Astrocyte (in vitro differentiated cells and primary cell): ENCODE measurements around the gene REL. TPM values are rescaled to one million over a fixed set of nuclear protein-coding genes. Genes with fewer than 3 reads are reported as not detected.

ENCODE experiments used
- DNase-seq: peaks from one replicate; pipeline ENCODE4 v3.0.0-alpha.2; 2010; ENCODE audit warnings: low read depth
- FAIRE-seq: peaks from 2 replicates; lab custom pipeline; 2011; peaks lifted over from hg19 to GRCh38; lab: Jason Lieb, UNC
- H2AFZ ChIP-seq: 2 replicates; pipeline ENCODE4 v1.6.0; 2012; ENCODE audit warnings: low read depth, low read length, inconsistent platforms
- H3K27ac ChIP-seq: 2 replicates; pipeline ENCODE4 v1.5.1; 2011; ENCODE audit warnings: low read depth, low read length, inconsistent platforms
- H3K27me3 ChIP-seq: 2 replicates; pipeline ENCODE4 v1.6.0; 2011; ENCODE audit warnings: low read length, inconsistent platforms; ENCODE audit not compliant: insufficient read depth
- H3K36me3 ChIP-seq: 2 replicates; pipeline ENCODE4 v1.5.1; 2011; ENCODE audit warnings: low read length, inconsistent platforms; ENCODE audit not compliant: insufficient read depth
- H3K4me1 ChIP-seq: 2 replicates; pipeline ENCODE4 v1.5.1; 2011; ENCODE audit warnings: low read length, inconsistent platforms; ENCODE audit not compliant: insufficient read depth
- H3K4me2 ChIP-seq: 2 replicates; pipeline ENCODE4 v1.6.0; 2012; ENCODE audit warnings: low read length, inconsistent platforms
- H3K4me3 ChIP-seq: 2 replicates; pipeline ENCODE4 v1.5.1; 2011; ENCODE audit warnings: low read depth, mild to moderate bottlenecking, low read length, inconsistent platforms; ENCODE audit not compliant: insufficient read depth
- H3K79me2 ChIP-seq: 2 replicates; pipeline ENCODE4 v1.6.0; 2012; ENCODE audit warnings: mild to moderate bottlenecking, low read length, inconsistent platforms; ENCODE audit not compliant: insufficient read depth
- H3K9ac ChIP-seq: 2 replicates; pipeline ENCODE4 v1.6.0; 2012; ENCODE audit warnings: mild to moderate bottlenecking, low read length, inconsistent platforms
- H3K9me3 ChIP-seq: 2 replicates; pipeline ENCODE4 v1.5.1; 2012; ENCODE audit warnings: low read depth, mild to moderate bottlenecking, low read length, inconsistent platforms; ENCODE audit not compliant: insufficient read depth
- H4K20me1 ChIP-seq: 2 replicates; pipeline ENCODE4 v1.6.0; 2012; ENCODE audit warnings: low read length, inconsistent platforms; ENCODE audit not compliant: insufficient read depth
- H3K27ac Mint-ChIP-seq: one replicate; pipeline ENCODE4 v1.8.0; 2021; ENCODE audit warnings: mild to moderate bottlenecking, mixed read lengths; ENCODE audit not compliant: unreplicated experiment
- H3K27me3 Mint-ChIP-seq: one replicate; pipeline ENCODE4 v1.8.0; 2021; ENCODE audit warnings: low read depth, mixed read lengths; ENCODE audit not compliant: unreplicated experiment
- H3K36me3 Mint-ChIP-seq: one replicate; pipeline ENCODE4 v1.8.0; 2021; ENCODE audit warnings: low read depth, mixed read lengths; ENCODE audit not compliant: unreplicated experiment
- H3K4me1 Mint-ChIP-seq: one replicate; pipeline ENCODE4 v1.8.0; 2021; ENCODE audit warnings: low read depth, mixed read lengths; ENCODE audit not compliant: unreplicated experiment
- H3K4me3 Mint-ChIP-seq: one replicate; pipeline ENCODE4 v1.8.0; 2021; ENCODE audit warnings: mild to moderate bottlenecking, moderate library complexity, mixed read lengths; ENCODE audit not compliant: unreplicated experiment
- H3K9me3 Mint-ChIP-seq: one replicate; pipeline ENCODE4 v1.8.0; 2021; ENCODE audit warnings: mild to moderate bottlenecking, mixed read lengths; ENCODE audit not compliant: unreplicated experiment
- EZH2 ChIP-seq: IDR thresholded peaks from 2 replicates; pipeline ENCODE4 v1.6.1; 2012; ENCODE audit warnings: mild to moderate bottlenecking, low read length, inconsistent platforms; ENCODE audit not compliant: insufficient read depth
- total RNA-seq: library from RNA; stranded (reverse); gene quantifications from 2 replicates; pipeline ENCODE4 v1.2.1, GENCODE V29; 2021
- TF ChIP-seq, protein P1 (sequence below): IDR thresholded peaks from 2 replicates; pipeline ENCODE4 v1.5.1; 2011; ENCODE audit warnings: low read depth, mild to moderate bottlenecking, inconsistent platforms, low read length, moderate library complexity; ENCODE audit not compliant: insufficient read depth

The REL gene
- total RNA-seq, 1 donor from 2014 or later = 6.5 TPM

DNA sequence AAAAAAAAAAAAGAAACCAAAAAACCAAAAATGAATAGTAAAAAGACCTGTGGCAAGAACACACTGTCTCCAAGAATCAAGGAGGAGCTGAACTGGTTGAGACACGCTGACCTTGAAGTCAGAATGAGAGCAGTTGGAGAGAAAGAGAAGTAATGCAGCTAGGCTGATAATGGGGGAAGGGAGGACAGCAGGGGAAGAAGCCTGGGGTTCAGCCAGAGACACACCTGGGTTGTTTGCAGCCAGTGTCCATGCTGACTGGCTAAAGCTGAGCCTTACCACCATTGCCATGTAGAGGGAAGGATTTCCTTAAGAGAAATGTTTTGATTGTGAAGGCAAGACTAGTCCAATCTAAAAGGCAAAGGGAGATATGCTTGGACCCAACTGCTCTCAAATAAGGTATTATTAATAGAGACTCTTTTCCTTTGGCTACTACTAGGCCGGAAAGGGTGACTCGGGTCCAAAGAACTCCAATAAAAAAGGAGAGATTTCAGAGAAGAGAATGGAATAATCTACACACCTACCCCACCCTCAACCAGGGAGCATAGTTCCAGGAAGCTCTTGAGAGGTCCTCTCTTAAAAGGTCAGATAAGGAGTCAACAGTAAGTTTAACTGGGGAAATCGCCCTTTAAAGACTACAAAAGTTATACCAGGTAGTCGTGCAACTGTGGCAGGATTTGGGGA, 25.2 kb upstream of the REL start:
- H3K4me3 Mint-ChIP-seq = no peak overlapping the region
- Histone ChIP-seq H3K27ac (no peak overlapping the region), H3K79me2 (no peaks in the 10 kb centered on the region), H3K9ac (no peak overlapping the region), H3K4me3 (no peak overlapping the region), H3K9me3 (no peaks in the 10 kb centered on the region), H3K36me3 (no peaks in the 10 kb centered on the region), H3K27me3 (no peaks in the 10 kb centered on the region), H2AFZ (no peak overlapping the region), H4K20me1 (no peaks in the 10 kb centered on the region), H3K4me1 (no peaks in the 10 kb centered on the region), H3K4me2 (no peak overlapping the region)
- no peak overlapping the region for H3K27ac Mint-ChIP-seq
- H3K9me3 Mint-ChIP-seq = peaks cover 2% of the 10 kb centered on the region
- no peak for FAIRE-seq
- H3K27me3 Mint-ChIP-seq = peaks cover 6% of the 10 kb centered on the region
- H3K4me1 Mint-ChIP-seq = no peaks in the 10 kb centered on the region
- no peak for TF ChIP-seq EZH2
- TF ChIP-seq, protein P1, sequence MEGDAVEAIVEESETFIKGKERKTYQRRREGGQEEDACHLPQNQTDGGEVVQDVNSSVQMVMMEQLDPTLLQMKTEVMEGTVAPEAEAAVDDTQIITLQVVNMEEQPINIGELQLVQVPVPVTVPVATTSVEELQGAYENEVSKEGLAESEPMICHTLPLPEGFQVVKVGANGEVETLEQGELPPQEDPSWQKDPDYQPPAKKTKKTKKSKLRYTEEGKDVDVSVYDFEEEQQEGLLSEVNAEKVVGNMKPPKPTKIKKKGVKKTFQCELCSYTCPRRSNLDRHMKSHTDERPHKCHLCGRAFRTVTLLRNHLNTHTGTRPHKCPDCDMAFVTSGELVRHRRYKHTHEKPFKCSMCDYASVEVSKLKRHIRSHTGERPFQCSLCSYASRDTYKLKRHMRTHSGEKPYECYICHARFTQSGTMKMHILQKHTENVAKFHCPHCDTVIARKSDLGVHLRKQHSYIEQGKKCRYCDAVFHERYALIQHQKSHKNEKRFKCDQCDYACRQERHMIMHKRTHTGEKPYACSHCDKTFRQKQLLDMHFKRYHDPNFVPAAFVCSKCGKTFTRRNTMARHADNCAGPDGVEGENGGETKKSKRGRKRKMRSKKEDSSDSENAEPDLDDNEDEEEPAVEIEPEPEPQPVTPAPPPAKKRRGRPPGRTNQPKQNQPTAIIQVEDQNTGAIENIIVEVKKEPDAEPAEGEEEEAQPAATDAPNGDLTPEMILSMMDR = no peak
- H3K36me3 Mint-ChIP-seq = no peaks in the 10 kb centered on the region
- DNase-seq = no peak

DNA sequence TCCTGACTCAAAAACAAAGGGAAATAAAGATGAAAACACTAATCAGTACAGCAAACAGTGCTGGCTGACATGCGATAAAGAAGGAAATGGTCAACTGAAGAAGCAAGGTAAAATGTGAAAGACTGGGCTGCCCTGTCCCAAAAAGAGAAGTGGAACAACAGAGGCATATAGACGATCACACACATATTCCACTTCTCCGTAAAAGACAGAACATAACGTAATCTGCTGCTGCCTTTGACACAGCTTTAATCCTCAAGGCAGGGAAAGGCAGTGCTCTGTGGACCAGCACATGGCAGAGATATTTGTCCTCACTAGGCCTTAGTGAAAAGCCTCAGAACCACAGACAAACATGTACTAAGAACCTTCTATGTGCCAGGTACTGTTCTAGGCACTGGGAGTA, 24.3 kb upstream of the REL start:
- no peak overlapping the region for H3K4me3 ChIP-seq
- no peaks in the 10 kb centered on the region for H3K27me3 ChIP-seq
- no peak overlapping the region for H3K27ac ChIP-seq
- DNase-seq (no peak), FAIRE-seq (no peak)
- H3K36me3 ChIP-seq = no peaks in the 10 kb centered on the region
- Mint-ChIP-seq H3K27me3 (peaks cover 6% of the 10 kb centered on the region), H3K4me3 (no peak overlapping the region), H3K27ac (no peak overlapping the region), H3K36me3 (no peaks in the 10 kb centered on the region), H3K9me3 (peaks cover 6% of the 10 kb centered on the region), H3K4me1 (no peaks in the 10 kb centered on the region)
- H4K20me1 ChIP-seq = no peaks in the 10 kb centered on the region
- H2AFZ ChIP-seq = no peak overlapping the region
- no peaks in the 10 kb centered on the region for H3K4me1 ChIP-seq
- no peaks in the 10 kb centered on the region for H3K9me3 ChIP-seq
- H3K79me2 ChIP-seq = no peaks in the 10 kb centered on the region
- no peak overlapping the region for H3K4me2 ChIP-seq
- TF ChIP-seq, protein P1 = no peak
- no peak for TF ChIP-seq EZH2
- no peak overlapping the region for H3K9ac ChIP-seq

DNA sequence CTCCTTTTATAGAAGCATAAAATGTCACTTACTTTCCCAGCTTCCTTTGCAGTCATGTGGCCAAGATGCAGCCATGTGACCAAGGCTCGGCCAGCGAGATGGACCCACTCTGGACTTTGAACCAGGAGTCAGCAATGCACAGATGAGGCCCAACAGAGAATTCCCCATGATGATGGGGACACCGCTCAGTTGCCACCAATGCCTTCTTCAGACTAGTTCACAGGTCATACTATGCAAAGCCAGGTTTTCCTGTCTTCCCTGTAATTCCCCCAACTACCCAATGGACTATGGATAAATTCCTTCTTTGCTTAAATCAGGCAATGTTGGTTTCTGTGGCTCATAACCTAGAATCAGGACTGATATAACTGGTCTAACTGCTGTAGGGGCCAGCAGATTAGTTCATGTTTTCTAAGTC, 22.5 kb upstream of the REL start:
- H3K4me1 ChIP-seq = no peaks in the 10 kb centered on the region
- no peaks in the 10 kb centered on the region for H3K27me3 ChIP-seq
- H4K20me1 ChIP-seq = no peaks in the 10 kb centered on the region
- no peak overlapping the region for H3K9ac ChIP-seq
- Mint-ChIP-seq H3K36me3 (no peaks in the 10 kb centered on the region), H3K4me1 (no peaks in the 10 kb centered on the region), H3K27me3 (no peaks in the 10 kb centered on the region), H3K27ac (no peak overlapping the region), H3K4me3 (no peak overlapping the region), H3K9me3 (peaks cover 11% of the 10 kb centered on the region)
- H3K9me3 ChIP-seq = no peaks in the 10 kb centered on the region
- no peak overlapping the region for H3K27ac ChIP-seq
- no peak for DNase-seq
- no peak overlapping the region for H3K4me2 ChIP-seq
- H2AFZ ChIP-seq = no peak overlapping the region
- no peaks in the 10 kb centered on the region for H3K79me2 ChIP-seq
- no peak overlapping the region for H3K4me3 ChIP-seq
- FAIRE-seq = no peak
- no peak for TF ChIP-seq EZH2
- TF ChIP-seq, protein P1 = no peak
- H3K36me3 ChIP-seq = no peaks in the 10 kb centered on the region
